Tibial artery (tissue), 4 donors: Measurements from ENCODE around the gene EEF1A2.

Source experiments
- DNase-seq, 2 donors: peaks; one replicate each; pipeline ENCODE4 v3.0.0-alpha.2; 2019
- H3K27ac ChIP-seq, 2 donors: fragments of 200-600 bp; sonication (generic) in 1 of 2; 1 replicate in 1 of 2; 2 replicates in 1 of 2; pipeline ENCODE4 v1.5.1; 2018 to 2019; ENCODE audit warnings: mild to moderate bottlenecking in 1 of 2
- H3K27me3 ChIP-seq, 2 donors: fragments of 200-600 bp; sonication (generic) in 1 of 2; one replicate each; pipeline versions ENCODE4 v1.5.1 to v1.6.0; 2016 to 2019
- H3K36me3 ChIP-seq, 3 donors: fragments of 200-600 bp; sonication (generic) in 2 of 3; one replicate each; pipeline ENCODE4 v1.5.1; 2016 to 2019; ENCODE audit warnings: mild to moderate bottlenecking in 2 of 3
- H3K4me1 ChIP-seq, 4 donors: fragments of 200-600 bp; sonication (generic) in 2 of 4; 1 replicate in 3 of 4; 2 replicates in 1 of 4; pipeline ENCODE4 v1.5.1; 2016 to 2019
- H3K4me3 ChIP-seq, 2 donors: fragments of 200-600 bp; sonication (generic) in 1 of 2; 1 replicate in 1 of 2; 2 replicates in 1 of 2; pipeline ENCODE4 v1.5.1; 2018 to 2019; ENCODE audit warnings: mild to moderate bottlenecking in 2 of 2
- H3K9me3 ChIP-seq, 3 donors: fragments of 200-600 bp; sonication (generic) in 1 of 3; one replicate each; pipeline ENCODE4 v1.5.1; 2016 to 2019
- intact Hi-C: fragments of 100-400 bp; cut with DNase I; formaldehyde crosslinking; loops from one replicate; pipeline ENCODE4 v1.15.0; 2023; ENCODE audit warnings: low total_unique reads
- TF ChIP-seq, protein P1 (sequence below), 2 experiments: fragments of 200-600 bp in 1 of 2; fragments of 450-650 bp in 1 of 2; IDR thresholded peaks; one replicate each; pipeline ENCODE4 v1.5.1; 2017 to 2019; ENCODE audit warnings: antibody characterized with exemption in 2 of 2, mild to moderate bottlenecking in 1 of 2, moderate library complexity in 1 of 2

Gene EEF1A2

DNA sequence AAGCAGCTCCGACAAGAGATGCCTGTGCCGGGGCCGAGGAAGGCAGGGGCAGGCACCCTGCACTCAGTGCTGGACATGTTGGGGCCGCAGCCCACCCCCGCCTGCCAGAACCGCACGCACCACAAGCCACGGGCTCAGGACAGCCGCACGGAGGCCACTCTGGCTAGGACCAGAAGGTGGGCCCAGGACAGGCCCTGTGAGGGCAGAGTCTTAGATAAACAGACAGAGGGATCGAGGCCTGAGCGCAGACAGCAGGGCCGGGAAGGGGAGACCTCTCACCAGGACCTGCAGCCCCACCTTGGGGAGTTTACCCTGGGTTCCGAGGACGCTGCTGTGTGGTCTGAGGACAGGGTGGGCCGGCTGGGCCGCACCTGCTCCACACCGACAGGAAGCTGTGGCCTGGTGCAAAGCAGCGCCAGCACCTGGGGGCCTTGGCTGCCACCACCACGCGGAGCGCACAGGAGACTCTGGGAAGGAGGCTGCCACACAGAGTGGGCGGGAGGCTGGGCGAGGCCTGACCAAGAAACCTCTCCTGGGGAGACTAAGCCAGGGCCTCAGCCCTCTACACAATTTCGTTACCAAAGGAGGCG is 58.4 kb downstream of the EEF1A2 start:
- no peak overlapping the region for H3K27ac ChIP-seq
- no peaks in the 10 kb centered on the region for H3K4me1 ChIP-seq
- intact Hi-C loops: no loop called here

DNA sequence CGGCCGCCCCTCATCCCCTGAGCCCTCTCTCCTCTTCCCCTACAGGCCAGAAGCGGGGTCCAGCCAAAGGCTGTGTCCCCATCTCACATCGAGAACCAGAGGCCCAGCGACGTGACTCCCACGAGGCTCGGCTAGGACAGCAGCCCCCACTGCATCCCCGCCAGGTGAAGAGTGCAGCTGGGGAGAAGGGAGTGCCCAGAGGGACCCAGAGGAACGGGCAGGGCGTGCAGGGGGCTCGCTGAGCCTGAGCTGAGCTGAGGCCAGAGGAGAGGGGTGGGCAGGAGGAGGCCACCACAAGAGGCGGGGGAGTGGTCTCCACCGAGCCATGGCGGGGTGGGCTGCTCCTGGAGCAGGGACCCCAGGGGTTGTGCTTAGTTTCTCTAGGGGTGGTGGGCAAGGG is 59.0 kb downstream of the EEF1A2 start:
- Histone ChIP-seq H3K4me3 (no peak overlapping the region), H3K4me1 (no peaks in the 10 kb centered on the region), H3K36me3 (no peaks in the 10 kb centered on the region), H3K9me3 (no peaks in the 10 kb centered on the region), H3K27me3 (peaks cover 0 to 57% of the 10 kb centered on the region in 2 donors), H3K27ac (no peak overlapping the region)
- intact Hi-C loops: no loop called here
- TF ChIP-seq, protein P1, sequence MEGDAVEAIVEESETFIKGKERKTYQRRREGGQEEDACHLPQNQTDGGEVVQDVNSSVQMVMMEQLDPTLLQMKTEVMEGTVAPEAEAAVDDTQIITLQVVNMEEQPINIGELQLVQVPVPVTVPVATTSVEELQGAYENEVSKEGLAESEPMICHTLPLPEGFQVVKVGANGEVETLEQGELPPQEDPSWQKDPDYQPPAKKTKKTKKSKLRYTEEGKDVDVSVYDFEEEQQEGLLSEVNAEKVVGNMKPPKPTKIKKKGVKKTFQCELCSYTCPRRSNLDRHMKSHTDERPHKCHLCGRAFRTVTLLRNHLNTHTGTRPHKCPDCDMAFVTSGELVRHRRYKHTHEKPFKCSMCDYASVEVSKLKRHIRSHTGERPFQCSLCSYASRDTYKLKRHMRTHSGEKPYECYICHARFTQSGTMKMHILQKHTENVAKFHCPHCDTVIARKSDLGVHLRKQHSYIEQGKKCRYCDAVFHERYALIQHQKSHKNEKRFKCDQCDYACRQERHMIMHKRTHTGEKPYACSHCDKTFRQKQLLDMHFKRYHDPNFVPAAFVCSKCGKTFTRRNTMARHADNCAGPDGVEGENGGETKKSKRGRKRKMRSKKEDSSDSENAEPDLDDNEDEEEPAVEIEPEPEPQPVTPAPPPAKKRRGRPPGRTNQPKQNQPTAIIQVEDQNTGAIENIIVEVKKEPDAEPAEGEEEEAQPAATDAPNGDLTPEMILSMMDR (IDR thresholded peaks at IDR 0.05): no peak
- DNase-seq: no peak

More for the DNA sequence above, 58.4 kb downstream of the EEF1A2 start:
- Histone ChIP-seq H3K9me3 (no peaks in the 10 kb centered on the region), H3K27me3 (peaks cover 0 to 63% of the 10 kb centered on the region in 2 donors), H3K4me3 (no peak overlapping the region), H3K36me3 (no peaks in the 10 kb centered on the region)
- no peak for DNase-seq
- TF ChIP-seq, protein P1 (IDR thresholded peaks at IDR 0.05): no peak

DNA sequence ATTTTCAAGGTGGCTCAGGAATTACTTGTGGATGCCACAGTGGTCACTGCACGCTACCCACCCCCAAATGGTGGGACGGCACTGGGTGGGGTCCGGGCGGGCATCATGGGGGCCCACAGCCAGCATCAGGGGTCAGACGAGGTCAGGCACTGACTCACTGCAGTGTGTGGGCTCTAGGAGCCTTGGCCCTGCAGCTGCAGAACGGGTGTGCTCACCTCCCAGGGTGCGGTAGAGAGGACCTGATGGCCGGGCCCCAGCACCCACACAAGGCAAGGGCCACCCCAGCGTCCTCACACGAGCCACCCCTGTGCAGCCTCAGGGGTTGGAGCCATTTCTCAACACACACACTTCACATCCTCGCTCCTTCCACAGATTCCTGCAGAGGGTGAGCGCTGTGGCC is 60.8 kb downstream of the EEF1A2 start:
- Histone ChIP-seq H3K27ac (no peak overlapping the region), H3K4me3 (no peak overlapping the region)

More for the DNA sequence above, 60.8 kb downstream of the EEF1A2 start:
- DNase-seq: no peak
- Histone ChIP-seq H3K9me3 (no peaks in the 10 kb centered on the region), H3K36me3 (no peaks in the 10 kb centered on the region), H3K27me3 (peaks cover 0 to 65% of the 10 kb centered on the region in 2 donors), H3K4me1 (no peaks in the 10 kb centered on the region)
- intact Hi-C loops: no loop called here
- TF ChIP-seq, protein P1 (IDR thresholded peaks at IDR 0.05): no peak
